OCI-LY1 (cell line): ENCODE measurements around the gene MBNL1.

Source experiments
- CTCF ChIP-seq: fragments of 200-600 bp; sonication (generic), shearing (Covaris generic); IDR thresholded peaks from 2 replicates; pipeline ENCODE4 v1.5.1; 2017; ENCODE audit warnings: mild to moderate bottlenecking, antibody characterized with exemption, low read length, moderate library complexity, mixed read lengths
- EZH2 ChIP-seq: fragments of 200-600 bp; sonication (generic), shearing (Covaris generic); IDR thresholded peaks from 2 replicates; pipeline ENCODE4 v1.8.0; 2017; ENCODE audit warnings: borderline replicate concordance, mixed run types, mild to moderate bottlenecking, antibody characterized with exemption, low read length, moderate library complexity, mixed read lengths

- TF ChIP-seq CTCF (no peak), EZH2 (no peak)
Measured at GRCh38 chr3:152230370-152230769, 38.4 kb upstream of the MBNL1 start.
